HCT116 (cell line): ENCODE data around the gene EPHA2. TPM values are rescaled to one million over a fixed set of nuclear protein-coding genes. Genes with fewer than 3 reads are reported as not detected.

Experiments
- ATAC-seq: fragments of 200-7000 bp; cut with Tn5 transposase; 2 replicates; pipeline ENCODE4 v1.9.1; 2020; ENCODE audit warnings: mild to moderate bottlenecking, moderate library complexity
- BruUV-seq: library from RNA; stranded (reverse); fragments of 400-500 nt; replicated peaks from 2 replicates; lab custom pipeline; 2021; lab: Mats Ljungman, UMichigan
- CTCF ChIA-PET: fragments of 300-600 bp; sonication (Branson Sonifier 250); formaldehyde crosslinking; loops from one replicate; lab custom pipeline; 2021; ENCODE audit warnings: antibody characterized with exemption; lab: Charles Lee
- POLR2A ChIA-PET: fragments of 300-600, 350-600 bp; sonication (Branson Sonifier 250); formaldehyde crosslinking; loops from one replicate; lab custom pipeline; 2021; ENCODE audit warnings: antibody characterized with exemption; lab: Charles Lee
- RAD21 ChIA-PET, 2 experiments: fragments of 300-600 bp; sonication (Branson Sonifier 250); formaldehyde crosslinking; loops; one replicate each; lab custom pipeline; 2023; ENCODE audit warnings: low total read pairs in 2 of 2; ENCODE audit not compliant: uncharacterized antibody in 2 of 2, unreplicated experiment in 2 of 2, low non-redundant PET in 1 of 2; lab: Charles Lee
- DNase-seq: peaks from one replicate; pipeline ENCODE4 v3.0.0-alpha.2; 2010; ENCODE audit warnings: low read depth, low spot score
- H2AFZ ChIP-seq: fragments of 200-600 bp; shearing (Covaris generic), sonication (generic); 2 replicates; pipeline ENCODE4 v1.6.1; 2017; ENCODE audit warnings: low read depth, mixed run types, mixed read lengths, antibody characterized with exemption, low read length; ENCODE audit not compliant: poor library complexity, severe bottlenecking
- H3K27ac ChIP-seq: 2 replicates; pipeline ENCODE4 v1.5.1; 2012; ENCODE audit warnings: low read depth, low read length
- H3K27me3 ChIP-seq: fragments of 200-600 bp; sonication (generic); 2 replicates; pipeline ENCODE4 v1.6.1; 2016; ENCODE audit warnings: mixed run types, low read length, mixed read lengths; ENCODE audit not compliant: insufficient read depth
- H3K36me3 ChIP-seq, 2 experiments: fragments of 200-500 bp in 1 of 2; fragments of 200-600 bp in 1 of 2; sonication (Bioruptor generic) in 1 of 2; sonication (generic) in 1 of 2; 2 replicates each; pipeline versions ENCODE4 v1.5.1 to v1.6.1; 2014 to 2016; ENCODE audit warnings: low read length in 2 of 2, inconsistent platforms in 1 of 2, mixed read lengths in 1 of 2, mixed run types in 1 of 2; ENCODE audit not compliant: insufficient read depth in 2 of 2, control insufficient read depth in 1 of 2
- H3K4me1 ChIP-seq, 2 experiments: fragments of 200-600 bp in 1 of 2; sonication (generic) in 1 of 2; 2 replicates each; pipeline versions ENCODE4 v1.5.1 to v1.6.1; 2012 to 2017; ENCODE audit warnings: low read length in 2 of 2, inconsistent platforms in 1 of 2, mild to moderate bottlenecking in 1 of 2, mixed read lengths in 1 of 2, mixed run types in 1 of 2, moderate library complexity in 1 of 2; ENCODE audit not compliant: insufficient read depth in 2 of 2, control insufficient read depth in 1 of 2
- H3K4me2 ChIP-seq: fragments of 200-600 bp; sonication (generic); 2 replicates; pipeline ENCODE4 v1.6.1; 2017; ENCODE audit warnings: mixed run types, low read length, mixed read lengths
- H3K4me3 ChIP-seq, 2 experiments: fragments of 200-600 bp in 1 of 2; sonication (generic) in 1 of 2; replicated peaks in 1 of 2; 2 replicates each; pipeline ENCODE4 v1.5.1; 2011 to 2016; ENCODE audit warnings: low read length in 2 of 2, control low read depth in 1 of 2, low read depth in 1 of 2, mild to moderate bottlenecking in 1 of 2, mixed read lengths in 1 of 2, mixed run types in 1 of 2
- H3K79me2 ChIP-seq: fragments of 200-600 bp; sonication (generic); 2 replicates; pipeline ENCODE4 v1.6.1; 2017; ENCODE audit warnings: mild to moderate bottlenecking, mixed run types, low read length, moderate library complexity, mixed read lengths; ENCODE audit not compliant: insufficient read depth
- H3K9ac ChIP-seq: fragments of 200-600 bp; sonication (generic); 2 replicates; pipeline ENCODE4 v1.6.1; 2016; ENCODE audit warnings: low read length, mixed read lengths
- H3K9me2 ChIP-seq: fragments of 200-600 bp; sonication (generic), shearing (Covaris generic); 2 replicates; pipeline ENCODE4 v1.6.1; 2017; ENCODE audit warnings: mixed run types, mild to moderate bottlenecking, moderate library complexity; ENCODE audit not compliant: insufficient read depth
- H3K9me3 ChIP-seq, 2 experiments: fragments of 200-500 bp in 1 of 2; fragments of 200-600 bp in 1 of 2; sonication (Bioruptor generic) in 1 of 2; sonication (generic) in 1 of 2; 2 replicates each; pipeline ENCODE4 v1.6.1; 2014 to 2017; ENCODE audit warnings: low read length in 2 of 2, mixed read lengths in 2 of 2, inconsistent platforms in 1 of 2, low read depth in 1 of 2, mild to moderate bottlenecking in 1 of 2, mixed run types in 1 of 2, moderate library complexity in 1 of 2; ENCODE audit not compliant: control insufficient read depth in 1 of 2, insufficient read depth in 1 of 2
- H4K20me1 ChIP-seq: fragments of 200-600 bp; sonication (generic), shearing (Covaris generic); 2 replicates; pipeline ENCODE4 v1.6.1; 2017; ENCODE audit warnings: mixed run types, mild to moderate bottlenecking, moderate library complexity; ENCODE audit not compliant: insufficient read depth
- ATF3 ChIP-seq: IDR thresholded peaks from 2 replicates; pipeline ENCODE4 v1.6.1; 2012
- CEBPB ChIP-seq: IDR thresholded peaks from 2 replicates; pipeline ENCODE4 v1.6.1; 2012; ENCODE audit warnings: low read depth
- EGR1 ChIP-seq: IDR thresholded peaks from 2 replicates; pipeline ENCODE4 v1.6.1; 2012; ENCODE audit warnings: low read depth
- ELF1 ChIP-seq: IDR thresholded peaks from 2 replicates; pipeline ENCODE4 v1.6.1; 2012; ENCODE audit warnings: low read depth, borderline replicate concordance
- FOSL1 ChIP-seq: IDR thresholded peaks from 2 replicates; pipeline ENCODE4 v1.6.1; 2012; ENCODE audit warnings: low read depth
- MAX ChIP-seq: IDR thresholded peaks from 2 replicates; pipeline ENCODE4 v1.6.1; 2012
- POLR2AphosphoS5 ChIP-seq: IDR thresholded peaks from 2 replicates; pipeline ENCODE4 v1.6.1; 2011; ENCODE audit warnings: mild to moderate bottlenecking, low read depth, low read length, moderate library complexity
- REST ChIP-seq: IDR thresholded peaks from 2 replicates; pipeline ENCODE4 v1.6.1; 2012; ENCODE audit warnings: low read depth
- SIN3A ChIP-seq: IDR thresholded peaks from 2 replicates; pipeline ENCODE4 v1.6.1; 2012; ENCODE audit warnings: low read depth
- SP1 ChIP-seq: IDR thresholded peaks from 2 replicates; pipeline ENCODE4 v1.6.1; 2012; ENCODE audit warnings: low read depth
- SRF ChIP-seq: IDR thresholded peaks from 2 replicates; pipeline ENCODE4 v1.6.1; 2012; ENCODE audit warnings: low read depth
- TCF7L2 ChIP-seq: IDR thresholded peaks from 2 replicates; pipeline ENCODE4 v1.7.0; 2011; ENCODE audit warnings: borderline replicate concordance, inconsistent platforms; ENCODE audit not compliant: insufficient read depth, insufficient read length; ENCODE audit errors: extremely low read depth
- YY1 ChIP-seq: IDR thresholded peaks from 2 replicates; pipeline ENCODE4 v1.6.1; 2011; ENCODE audit warnings: low read length, low read depth, moderate library complexity, mild to moderate bottlenecking; ENCODE audit not compliant: insufficient replicate concordance; ENCODE audit errors: extremely low read depth
- ZFX ChIP-seq: fragments of 450-650 bp; IDR thresholded peaks from 2 replicates; pipeline ENCODE4 v1.6.1; 2017
- ZNF274 ChIP-seq: fragments of 200-500 bp; sonication (Bioruptor generic); IDR thresholded peaks from 2 replicates; pipeline ENCODE4 v1.6.1; 2014; ENCODE audit warnings: mild to moderate bottlenecking, low read depth, low read length, inconsistent platforms
- intact Hi-C: fragments of 100-400 bp; cut with micrococcal nuclease; formaldehyde crosslinking; loops from 2 replicates; pipeline ENCODE4 v1.10.0; 2022
- total RNA-seq: library from RNA; stranded (reverse); gene quantifications from one replicate; pipeline ENCODE4 v1.2.1, GENCODE V29; 2021; ENCODE audit not compliant: unreplicated experiment

Gene EPHA2
- total RNA-seq, 1 experiment from 2014 or later: 164 TPM

- TF ChIP-seq CEBPB: no peak
- TF ChIP-seq ELF1: no peak
- TF ChIP-seq YY1: no peak
- TF ChIP-seq SP1: no peak
- POLR2A ChIA-PET: no interaction called here
- intact Hi-C loops: no loop called here
- Histone ChIP-seq H3K9me3 (no peaks in the 10 kb centered on the region), H3K9ac (no peak overlapping the region), H3K79me2 (no peaks in the 10 kb centered on the region), H3K4me3 (no peak overlapping the region), H3K36me3 (no peaks in the 10 kb centered on the region), H3K27ac (no peak overlapping the region), H4K20me1 (no peaks in the 10 kb centered on the region), H3K27me3 (no peaks in the 10 kb centered on the region), H3K4me2 (no peak overlapping the region), H3K9me2 (no peaks in the 10 kb centered on the region), H3K4me1 (peaks cover 3 to 16% of the 10 kb centered on the region in 2 experiments; a peak in 2 of 4 replicates), H2AFZ (no peak overlapping the region)
- BruUV-seq: no TSS peak
- DNase-seq (no peak), ATAC-seq (no peak)
- CTCF ChIA-PET: interaction anchor here (1.2 kb wide), 1 partner anchor 8 kb away, joined by 8 read pairs; no protein-coding TSS in a partner anchor
- RAD21 ChIA-PET: no interaction called here
These were observed 65.6 kb downstream of the EPHA2 start for GRCh38 chr1:16090076-16090826.

GRCh38 chr1:16088996-16089395, 66.9 kb downstream of the EPHA2 start:
- ChIA-PET CTCF (interaction anchor here (0.6 kb wide), 1 partner anchor 15 kb away, joined by 3 read pairs; no protein-coding TSS in a partner anchor), RAD21 (interaction anchor here in 1 of 2 experiments (0.6 kb wide), 1 partner anchor 182 kb away, joined by 3 read pairs; no protein-coding TSS in a partner anchor), POLR2A (no interaction called here)
- H3K27me3 ChIP-seq: no peaks in the 10 kb centered on the region
- intact Hi-C loops: no loop called here
- ATAC-seq: no peak
- no peaks in the 10 kb centered on the region for H3K79me2 ChIP-seq
- no peaks in the 10 kb centered on the region for H3K36me3 ChIP-seq
- H3K27ac ChIP-seq: no peak overlapping the region
- H3K4me2 ChIP-seq: peak overlapping the region; percentile 12; the same call in 1 of the 2 replicates
- peaks cover 3 to 16% of the 10 kb centered on the region in 2 experiments; a peak in 2 of 4 replicates for H3K4me1 ChIP-seq
- H3K9me3 ChIP-seq: no peaks in the 10 kb centered on the region
- DNase-seq: no peak
- no peak overlapping the region for H3K9ac ChIP-seq
- H2AFZ ChIP-seq: no peak overlapping the region
- no peaks in the 10 kb centered on the region for H3K9me2 ChIP-seq
- no peak overlapping the region for H3K4me3 ChIP-seq
- TF ChIP-seq ATF3: no peak
- TF ChIP-seq SRF: no peak
- TF ChIP-seq FOSL1: no peak
- TF ChIP-seq SIN3A: no peak
- TF ChIP-seq POLR2AphosphoS5: no peak
- TF ChIP-seq ZNF274: no peak
- TF ChIP-seq MAX: no peak
- TF ChIP-seq ZFX: no peak
- no peak for TF ChIP-seq TCF7L2
- no peak for TF ChIP-seq CEBPB
- no peak for TF ChIP-seq YY1
- no peak for TF ChIP-seq SP1
- TF ChIP-seq EGR1: no peak
- TF ChIP-seq REST: no peak
- no peaks in the 10 kb centered on the region for H4K20me1 ChIP-seq
- no TSS peak for BruUV-seq
